GM19468 (cell line): ENCODE measurements around the gene PLA2G4C.

ENCODE experiments used
- ATAC-seq: cut with Tn5 transposase; IDR thresholded peaks from one replicate; pipeline ENCODE4 v1.9.1; 2021; ENCODE audit warnings: mild to moderate bottlenecking, moderate library complexity, moderate number of reproducible peaks; ENCODE audit not compliant: unreplicated experiment; ENCODE audit errors: extremely low read depth

Gene PLA2G4C, protein sequence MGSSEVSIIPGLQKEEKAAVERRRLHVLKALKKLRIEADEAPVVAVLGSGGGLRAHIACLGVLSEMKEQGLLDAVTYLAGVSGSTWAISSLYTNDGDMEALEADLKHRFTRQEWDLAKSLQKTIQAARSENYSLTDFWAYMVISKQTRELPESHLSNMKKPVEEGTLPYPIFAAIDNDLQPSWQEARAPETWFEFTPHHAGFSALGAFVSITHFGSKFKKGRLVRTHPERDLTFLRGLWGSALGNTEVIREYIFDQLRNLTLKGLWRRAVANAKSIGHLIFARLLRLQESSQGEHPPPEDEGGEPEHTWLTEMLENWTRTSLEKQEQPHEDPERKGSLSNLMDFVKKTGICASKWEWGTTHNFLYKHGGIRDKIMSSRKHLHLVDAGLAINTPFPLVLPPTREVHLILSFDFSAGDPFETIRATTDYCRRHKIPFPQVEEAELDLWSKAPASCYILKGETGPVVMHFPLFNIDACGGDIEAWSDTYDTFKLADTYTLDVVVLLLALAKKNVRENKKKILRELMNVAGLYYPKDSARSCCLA

DNA sequence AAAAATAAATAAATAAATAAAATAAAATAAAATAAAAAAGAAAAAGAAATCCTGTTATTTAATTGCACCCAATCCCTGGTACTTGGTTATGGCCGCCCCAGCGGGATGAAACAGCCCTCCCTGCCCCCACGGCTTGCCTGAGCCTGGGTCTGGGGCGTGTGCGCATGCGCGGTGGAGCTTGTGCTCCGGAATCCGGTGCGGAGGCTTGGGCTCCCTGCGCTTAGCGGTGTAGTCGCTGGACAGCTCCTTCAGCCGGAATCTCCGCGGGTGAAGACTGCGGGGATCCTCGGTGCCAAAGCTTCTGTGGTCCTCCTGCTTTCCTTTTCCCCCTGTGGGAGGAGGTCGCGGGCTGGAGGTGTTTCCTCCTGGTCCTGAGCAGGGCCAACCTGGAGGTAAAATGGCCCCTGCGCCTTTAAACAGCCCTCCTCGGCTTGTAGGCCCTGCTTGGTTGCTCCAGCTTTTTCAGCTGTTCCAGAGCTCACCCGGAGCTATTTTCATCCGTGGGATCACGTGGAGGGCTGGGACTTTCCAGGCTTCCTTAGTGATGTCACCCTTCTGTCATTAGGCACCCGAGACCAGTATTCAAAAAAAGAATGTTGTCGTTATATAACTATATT is at the start of gene PLA2G4C:
Gene PLA2G4C, minus strand, starts transcription at position 468 of the 617 bp plus-strand sequence. CDS start 4,288 bp downstream, outside the sequence.
- no peak for ATAC-seq

DNA sequence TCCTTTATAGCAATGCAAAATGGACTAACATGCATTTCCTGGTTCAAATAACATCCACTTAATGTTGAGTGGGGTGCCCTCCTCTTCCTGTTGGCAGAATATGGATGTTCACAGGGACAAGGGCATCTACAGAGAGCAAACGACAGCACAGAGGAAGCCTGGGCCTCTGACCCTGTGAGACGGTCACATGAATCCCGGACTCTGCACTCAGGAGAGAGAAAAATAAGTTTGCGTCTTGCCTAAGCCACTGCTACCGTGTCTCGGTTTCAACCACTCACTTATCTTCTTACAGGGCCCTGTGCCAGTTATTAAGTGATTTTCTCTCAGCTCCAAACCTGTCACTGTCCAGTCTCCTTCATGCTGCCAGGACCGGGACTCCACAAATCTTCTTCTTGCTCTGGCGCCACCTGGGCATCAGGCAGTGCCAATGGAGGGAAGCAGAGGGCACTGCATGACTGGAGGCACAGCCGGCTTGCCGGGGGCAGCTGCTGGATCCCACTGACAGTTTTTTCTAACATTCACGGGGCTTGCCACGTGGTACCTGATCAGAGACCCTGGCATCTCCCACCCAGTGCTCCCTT is 47.7 kb upstream of the PLA2G4C start:
- ATAC-seq, result no peak

DNA sequence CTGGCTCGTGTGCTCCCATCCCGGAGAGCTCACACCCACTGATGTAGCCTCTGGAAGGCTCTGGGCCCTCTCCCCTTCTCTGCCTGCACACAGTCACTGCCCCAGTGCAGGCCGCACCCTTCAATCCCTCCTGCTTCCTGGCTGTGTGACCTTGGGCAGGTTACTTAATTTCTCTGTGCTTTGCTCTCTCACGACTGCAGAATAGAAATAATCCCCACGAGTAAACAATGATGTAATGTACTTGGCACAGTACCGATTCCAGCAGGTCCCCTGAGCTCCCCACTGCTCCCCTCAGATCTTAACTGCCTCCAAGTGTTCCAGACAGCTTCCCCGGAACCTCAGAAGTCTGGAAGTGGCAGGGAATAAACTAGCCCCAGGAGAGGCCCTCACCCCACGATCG is 43.4 kb upstream of the PLA2G4C start:
- ATAC-seq, result no peak

DNA sequence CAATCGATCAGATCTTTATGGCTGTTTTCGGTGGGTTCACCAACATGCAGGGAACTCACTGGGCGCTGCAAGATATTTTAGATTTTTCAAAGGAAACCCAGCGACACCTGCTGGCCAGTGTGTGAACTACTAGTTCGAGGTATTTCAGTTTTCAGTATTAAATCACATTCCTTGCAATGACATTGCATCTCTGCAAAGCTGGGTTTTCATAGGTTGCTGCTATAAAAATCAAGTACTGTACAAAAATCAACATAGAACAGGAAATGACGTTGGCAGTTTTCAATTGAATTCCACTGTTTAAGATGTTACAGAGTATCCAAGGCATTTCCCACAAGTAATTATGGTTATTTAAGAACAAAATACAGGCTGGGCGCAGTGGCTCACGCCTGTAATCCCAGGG is 41.9 kb upstream of the PLA2G4C start:
- ATAC-seq, result no peak

DNA sequence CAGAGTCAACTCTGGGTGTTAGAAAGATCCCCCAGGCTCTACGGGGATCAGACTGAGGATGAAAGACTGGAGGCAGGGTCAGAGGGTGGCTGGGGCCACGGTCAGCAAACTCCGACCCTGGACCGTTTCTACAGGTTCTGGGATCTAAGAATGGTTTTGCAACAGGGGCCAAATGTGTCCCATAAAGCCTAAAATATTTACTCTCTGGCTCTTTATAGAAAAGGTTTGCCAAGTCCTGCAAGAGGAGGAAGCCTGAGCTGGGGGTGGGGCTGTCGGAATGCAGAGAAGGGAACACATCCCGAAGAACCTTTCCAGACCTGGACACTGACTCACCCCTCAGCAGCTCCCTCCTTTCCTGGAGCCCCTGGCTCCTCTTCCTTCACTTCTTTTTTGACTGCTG is 38.8 kb upstream of the PLA2G4C start:
- no peak for ATAC-seq

DNA sequence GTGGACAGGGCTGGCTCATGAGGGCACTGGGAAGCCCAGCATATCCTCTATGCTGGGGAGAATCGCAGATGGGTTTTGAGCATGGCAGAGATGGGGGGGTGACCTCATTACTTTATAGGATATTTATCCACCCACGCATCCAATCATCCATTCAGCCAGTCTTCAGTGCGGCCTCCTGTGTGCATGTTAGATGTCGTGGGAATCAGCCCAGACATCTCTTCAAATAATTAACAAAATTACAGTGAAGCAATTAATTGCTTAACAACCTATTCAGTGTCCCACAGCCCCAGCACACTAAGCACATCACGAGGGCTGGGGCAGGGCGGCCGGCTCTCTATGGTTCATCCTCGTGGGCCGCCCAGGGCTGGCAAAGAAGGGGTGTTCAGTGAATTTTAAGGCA is 38.0 kb upstream of the PLA2G4C start:
- ATAC-seq, result no peak

DNA sequence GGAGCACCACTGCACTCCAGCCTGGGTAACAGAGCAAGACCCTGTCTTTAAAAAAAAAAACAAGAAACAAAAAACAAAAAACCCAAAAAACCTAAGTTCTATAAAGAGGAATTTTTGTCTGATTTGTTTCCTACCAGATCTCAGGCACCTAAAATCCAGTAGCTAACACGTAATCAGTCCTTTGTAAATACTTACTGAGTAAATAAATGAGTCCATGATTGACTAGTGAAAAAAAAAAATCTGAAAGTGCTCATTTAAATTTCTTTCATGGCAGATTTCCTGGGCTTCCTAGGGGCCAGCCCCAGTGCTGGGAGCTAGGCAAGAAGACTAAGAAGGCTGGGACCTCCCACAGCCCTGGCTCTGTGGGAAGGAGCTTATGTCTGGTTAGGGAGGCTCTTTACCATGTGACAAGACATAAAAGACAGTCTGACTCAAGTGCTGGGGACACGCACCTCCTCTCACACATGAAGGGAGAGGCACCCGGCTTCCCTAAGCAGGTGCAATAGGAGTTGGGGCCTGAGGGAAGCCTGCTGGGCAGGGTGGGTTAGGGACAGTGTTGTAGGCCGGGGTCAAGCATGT is 37.1 kb upstream of the PLA2G4C start:
- ATAC-seq, result no peak

DNA sequence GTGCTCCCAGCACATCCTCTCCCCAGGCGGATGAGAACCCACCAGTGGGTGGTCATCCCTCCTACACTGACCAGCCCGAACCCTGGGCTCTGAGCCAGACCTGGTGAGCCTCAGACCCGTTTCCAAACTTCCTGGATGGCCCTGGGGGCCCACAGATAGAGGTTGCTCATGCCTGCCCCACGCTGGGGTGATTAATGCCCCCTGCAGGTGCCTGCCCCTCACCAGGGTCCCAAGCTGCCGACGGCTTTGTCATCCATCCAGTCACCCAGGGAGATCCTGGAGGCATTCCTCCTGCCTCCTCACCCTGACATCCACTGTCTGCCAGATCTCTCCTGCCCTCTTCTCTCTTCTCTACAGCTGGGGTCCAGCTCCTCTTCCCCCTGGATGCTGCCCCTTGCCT is 28.4 kb upstream of the PLA2G4C start:
- no peak for ATAC-seq

DNA sequence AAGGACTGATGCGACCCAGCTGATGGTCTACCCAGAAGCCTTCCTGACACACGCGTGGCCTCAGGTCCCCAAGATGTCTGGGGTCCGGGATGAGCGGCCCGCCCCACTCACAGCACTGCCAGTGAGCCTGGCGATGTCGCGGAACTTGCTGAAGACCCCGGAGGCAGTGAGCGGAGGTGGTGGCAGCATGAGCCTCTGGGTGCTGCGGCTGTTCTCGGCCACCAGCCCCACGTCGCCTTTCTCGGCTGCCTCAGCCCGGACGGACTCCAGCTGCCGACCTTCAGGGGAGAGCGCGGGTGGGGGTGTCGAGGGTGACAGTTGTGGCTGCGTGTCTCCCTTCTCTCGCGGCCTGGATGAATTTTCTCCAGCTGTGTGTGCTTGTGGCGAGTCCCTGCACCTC is 26.8 kb upstream of the PLA2G4C start:
- ATAC-seq, result no peak

DNA sequence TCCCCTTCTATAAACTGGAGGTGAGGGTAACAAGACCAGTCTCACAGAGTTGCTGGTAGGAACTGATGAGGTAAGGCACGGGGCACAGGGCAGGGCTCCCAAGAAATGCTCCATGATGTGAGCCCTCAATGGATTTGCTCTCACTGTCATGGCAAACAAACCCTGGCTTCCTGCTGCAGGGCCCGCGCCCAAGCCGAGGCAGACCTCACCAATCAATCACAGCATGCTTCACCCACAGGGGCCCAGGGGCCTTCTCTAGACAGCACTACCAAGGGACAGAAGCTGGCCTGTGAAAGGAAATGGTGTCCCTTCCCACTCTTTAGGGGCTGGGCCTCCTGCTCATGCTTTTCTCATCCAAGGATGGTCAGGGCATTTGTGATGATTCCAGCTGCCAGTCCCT is 25.9 kb upstream of the PLA2G4C start:
- ATAC-seq, result no peak

DNA sequence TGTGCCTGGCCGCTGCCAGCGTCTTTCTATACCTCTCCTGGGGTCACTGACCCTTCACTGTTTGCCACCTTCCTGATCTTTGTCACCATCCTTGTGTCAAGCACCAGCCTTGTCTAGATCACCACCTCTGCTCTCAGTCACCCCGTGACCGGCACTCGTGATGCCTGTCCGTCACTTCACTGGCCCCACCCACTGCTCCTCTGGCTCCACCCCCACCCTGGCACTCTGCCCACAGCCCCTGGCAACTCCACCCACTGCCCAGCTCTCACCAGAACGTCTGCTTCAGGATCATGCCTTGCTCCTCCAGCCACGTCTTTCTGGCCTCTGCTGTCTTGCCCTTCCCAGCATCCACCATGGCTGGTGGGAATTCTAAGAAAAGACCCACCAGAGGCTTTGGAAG is 24.8 kb upstream of the PLA2G4C start:
- ATAC-seq, result no peak

DNA sequence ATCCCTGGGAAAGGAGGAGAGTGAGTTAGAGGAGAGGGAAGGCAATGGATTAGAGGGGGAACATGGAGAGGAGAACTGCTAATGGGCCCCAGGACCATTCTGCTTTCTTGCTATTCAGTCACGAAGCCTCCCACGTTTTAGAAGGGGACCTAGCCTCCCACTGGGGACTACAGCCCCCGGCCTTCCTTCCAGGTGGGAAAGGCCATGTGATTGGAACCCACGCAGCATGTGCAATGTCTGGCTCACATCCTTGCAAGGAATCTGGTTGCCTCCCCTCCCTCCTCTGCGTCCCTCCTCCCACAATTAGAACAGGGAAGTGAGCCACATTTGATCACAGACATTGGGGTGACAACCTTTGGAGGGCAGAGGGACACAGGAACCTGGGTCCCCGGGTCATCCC is 22.5 kb upstream of the PLA2G4C start:
- ATAC-seq, result no peak

DNA sequence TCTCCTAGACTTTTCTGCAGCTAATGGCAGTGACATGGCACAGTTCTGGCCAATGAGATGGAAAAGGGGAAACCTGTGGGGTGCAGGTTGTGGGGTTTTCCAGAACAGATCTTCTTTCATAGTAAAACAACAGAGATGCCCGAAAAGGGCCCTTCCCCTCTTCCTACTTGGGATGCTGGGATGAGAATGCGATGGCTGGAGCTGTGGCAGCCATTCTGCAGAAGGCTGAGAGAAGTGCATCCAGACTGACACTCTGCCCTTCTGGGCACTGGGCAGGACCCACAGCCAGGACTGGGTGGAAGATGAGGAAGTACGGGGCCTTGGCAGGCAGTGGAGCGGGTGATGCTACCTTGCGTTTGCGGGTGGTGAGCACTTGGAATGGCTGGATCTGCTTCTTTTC is 16.9 kb upstream of the PLA2G4C start:
- ATAC-seq, result no peak

DNA sequence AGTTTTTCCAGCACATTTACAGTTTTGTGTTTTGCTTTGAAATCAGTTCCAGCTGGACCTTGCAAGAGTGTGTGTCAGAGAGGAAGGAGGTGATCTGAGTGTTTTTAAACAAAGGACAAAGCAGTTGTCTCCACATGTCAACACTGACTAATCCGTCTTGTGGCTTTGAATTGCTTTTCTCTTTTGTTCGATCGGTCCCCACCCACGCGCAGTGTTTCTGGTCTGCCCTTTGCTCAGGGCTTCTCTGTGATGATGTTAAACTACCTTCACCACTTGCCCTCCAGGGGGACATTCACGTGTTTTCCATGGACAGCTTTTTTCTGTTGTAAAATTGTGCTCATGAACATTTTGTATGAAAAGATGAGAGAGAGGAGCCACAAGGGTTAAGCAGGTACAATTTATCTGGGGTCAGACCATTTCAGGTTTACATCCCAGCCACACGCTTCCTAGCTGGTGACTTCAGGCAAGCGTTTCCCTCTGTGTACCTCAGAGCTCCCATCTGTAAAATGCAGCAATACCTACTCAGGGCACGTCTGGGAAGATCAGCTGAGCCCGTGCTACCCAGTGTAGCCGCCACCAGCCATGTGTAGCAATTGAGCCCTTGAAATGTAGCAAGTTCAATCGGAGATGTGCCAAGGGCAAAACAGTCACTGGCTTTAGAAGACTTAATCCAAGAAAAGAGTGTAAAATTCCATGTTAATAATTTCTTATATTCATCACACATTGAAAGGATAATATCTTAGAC is 13.5 kb upstream of the PLA2G4C start:
- ATAC-seq, result no peak

DNA sequence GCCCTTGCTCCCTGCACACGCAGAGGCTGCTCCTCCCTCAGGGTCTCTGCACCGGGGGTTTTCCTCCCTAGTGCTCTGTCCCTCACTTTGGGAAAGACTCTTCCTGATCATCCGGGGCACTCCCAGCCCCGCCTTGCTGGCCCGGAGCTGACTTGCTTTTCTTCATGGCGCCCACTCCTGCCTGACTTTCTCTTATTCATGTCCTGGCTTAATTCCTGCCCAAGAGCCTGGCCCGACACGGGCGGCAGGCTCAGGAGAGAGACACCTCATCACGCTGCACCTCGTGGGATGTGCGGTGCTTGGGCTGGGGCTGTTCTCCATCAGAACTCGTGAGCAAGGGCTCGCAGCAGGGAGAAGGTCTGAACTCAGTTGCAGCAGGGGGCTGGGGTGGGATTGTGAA is 11.8 kb upstream of the PLA2G4C start:
- no peak for ATAC-seq

DNA sequence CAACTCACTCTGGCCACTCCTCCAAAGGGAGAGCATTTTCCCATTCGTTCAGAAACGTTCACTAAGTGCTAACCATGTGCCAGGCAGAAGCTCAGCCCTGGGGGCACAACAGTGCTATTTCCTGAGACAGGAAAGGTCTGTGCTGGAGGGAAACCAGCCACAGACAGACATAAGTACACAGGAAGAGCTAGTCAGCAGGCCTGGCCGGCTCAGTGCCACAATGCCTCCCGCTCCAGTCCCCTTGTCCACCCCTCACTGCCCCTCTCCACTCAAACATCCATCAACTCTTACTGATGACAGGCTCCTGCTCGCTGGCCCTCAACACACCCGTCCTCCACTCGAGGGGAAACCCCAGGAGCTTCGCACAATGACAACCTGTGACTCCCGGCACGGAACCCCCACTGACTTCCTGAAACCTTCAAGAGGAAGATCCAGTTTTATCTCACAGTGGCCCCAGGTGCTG is 11.3 kb upstream of the PLA2G4C start:
- ATAC-seq, result no peak

DNA sequence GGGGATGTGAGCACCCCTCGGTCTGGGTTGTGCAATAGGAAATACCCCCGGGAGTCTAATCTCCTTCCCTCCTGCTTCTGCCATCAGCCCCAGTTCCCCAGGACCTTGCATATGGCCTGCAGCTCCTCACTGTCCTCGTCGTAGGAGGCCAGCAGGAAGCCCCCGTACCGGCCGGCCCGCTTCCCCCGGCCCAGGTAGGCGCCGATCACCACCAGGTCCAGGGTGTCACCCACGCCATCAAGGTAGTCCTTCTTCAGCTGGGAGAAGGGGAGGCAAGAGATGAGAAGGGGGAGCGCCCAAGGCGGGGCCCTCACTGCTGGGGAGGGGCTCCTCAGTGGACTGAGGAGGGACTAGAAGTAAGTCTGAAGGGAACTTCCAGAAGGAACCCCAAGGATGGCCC is 10.4 kb upstream of the PLA2G4C start:
- ATAC-seq, result no peak

DNA sequence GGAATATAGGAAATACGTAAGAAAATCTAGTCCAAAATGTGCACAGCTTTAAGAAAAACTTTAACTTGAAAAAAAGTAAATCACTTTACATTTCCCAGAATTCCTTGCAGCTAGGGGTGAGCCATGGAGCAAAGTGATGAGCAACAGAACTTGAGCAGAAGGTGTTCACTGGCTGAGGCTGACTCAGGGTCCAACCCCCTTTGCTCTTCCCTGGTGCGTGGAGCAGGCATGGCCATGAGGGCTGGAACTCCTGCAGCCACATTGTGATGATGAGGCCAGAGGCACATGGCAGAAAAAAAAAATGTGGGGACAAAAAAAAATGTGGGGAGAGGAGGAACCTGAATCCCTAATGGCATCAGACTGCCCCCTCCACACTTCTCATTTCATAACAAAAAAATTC is 9.9 kb upstream of the PLA2G4C start:
- no peak for ATAC-seq

DNA sequence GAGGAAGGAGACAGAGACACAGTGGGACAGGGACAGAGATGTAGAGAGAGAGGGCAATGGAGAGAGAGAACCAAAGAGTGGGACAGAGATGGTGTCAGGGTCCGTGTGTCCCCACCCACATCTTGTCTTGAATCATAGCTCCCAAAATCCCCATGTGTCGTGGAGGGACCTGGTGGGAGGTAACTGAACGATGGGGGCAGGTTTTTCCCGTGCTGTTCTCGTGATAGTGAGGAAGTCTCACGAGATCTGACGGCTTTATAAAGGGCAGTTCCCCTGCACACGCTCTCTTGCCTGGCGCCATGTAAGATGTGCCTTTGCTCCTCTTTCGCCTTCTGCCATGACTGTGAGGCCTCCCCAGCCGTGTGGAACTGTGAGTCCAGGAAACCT is 7.5 kb upstream of the PLA2G4C start:
- no peak for ATAC-seq

DNA sequence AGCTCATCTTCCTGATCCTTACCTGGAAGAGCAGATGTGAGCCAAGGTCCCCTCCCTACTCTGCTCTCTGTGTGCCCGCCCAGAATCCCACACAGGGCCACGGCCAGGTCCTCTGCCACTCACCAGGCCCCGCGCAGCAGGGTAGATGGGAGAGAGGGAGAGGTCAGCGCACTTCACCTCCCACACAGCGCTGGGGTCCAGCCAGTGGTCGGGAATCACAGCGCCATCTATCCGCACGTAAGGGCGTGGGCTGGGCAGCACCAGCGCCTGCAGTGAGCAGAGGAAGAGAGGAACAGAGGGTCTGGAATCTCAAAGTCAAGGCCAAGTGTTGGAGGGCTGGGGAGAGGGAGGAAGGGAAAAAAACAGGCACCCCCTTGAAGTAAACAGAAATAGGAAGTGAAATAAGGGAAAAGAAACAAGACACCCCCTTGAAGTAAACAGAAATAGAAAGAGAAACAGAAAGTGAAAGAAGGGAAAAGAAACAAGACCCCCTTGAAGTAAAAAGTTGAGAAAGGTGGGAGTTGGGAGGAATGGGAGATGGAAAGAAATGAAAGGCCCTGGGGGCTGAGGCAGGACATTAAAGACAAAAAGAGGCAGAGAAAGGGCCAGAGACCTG is 7.0 kb upstream of the PLA2G4C start:
- ATAC-seq, result no peak
